Measurements from ENCODE around the gene ARL2BP. TPM values are rescaled to one million over a fixed set of nuclear protein-coding genes. Genes with fewer than 3 reads are reported as not detected.

The ARL2BP gene
- total and polyA plus RNA-seq, 3 experiments from 2014 or later = 29.9 to 112 (median 30.1) TPM

DNA sequence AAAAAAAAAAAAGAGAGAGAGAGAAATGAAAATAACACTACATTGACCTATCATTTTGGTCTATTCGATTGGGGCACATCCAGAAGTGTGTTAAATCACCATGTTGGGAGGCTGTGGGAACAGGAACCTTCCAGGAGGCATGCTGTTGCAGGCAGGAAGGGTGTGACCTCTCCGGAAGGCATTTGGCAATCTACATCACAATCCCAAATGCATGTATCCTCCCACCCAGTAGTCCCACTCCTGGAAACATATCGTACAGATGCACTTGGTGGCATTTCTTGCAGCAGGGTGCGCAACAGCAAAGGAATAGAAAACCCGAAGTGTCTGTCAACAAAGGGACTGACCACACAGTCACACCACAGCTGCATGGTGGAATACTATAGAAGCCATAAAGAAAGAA lies 31.5 kb downstream of the ARL2BP start:
- ChIA-PET CTCF (no interaction called here), POLR2A (no interaction called here)
- no peaks in the 10 kb centered on the region for H3K9me3 Mint-ChIP-seq

DNA sequence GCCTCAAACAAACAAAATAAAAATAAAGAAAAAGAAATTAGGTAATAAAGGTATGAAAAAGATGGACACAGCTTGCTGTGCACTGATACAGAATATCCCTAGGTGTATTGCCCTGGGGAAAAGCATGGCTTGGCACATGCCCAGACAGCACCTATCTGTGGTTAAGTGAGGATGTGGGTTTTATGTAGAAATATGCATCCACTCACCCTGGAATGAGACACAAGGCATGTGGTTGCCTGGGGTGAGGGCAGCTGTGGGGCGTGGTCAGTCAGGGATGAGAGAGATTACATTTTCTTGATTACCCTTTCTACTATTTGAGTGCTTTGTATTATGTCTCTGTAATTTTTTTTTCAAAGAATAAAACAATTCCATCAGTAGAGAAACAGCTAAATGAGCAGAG lies 32.5 kb downstream of the ARL2BP start:
- Histone ChIP-seq H3K4me1 (ENCODE audit: insufficient read depth, low read length) (peaks cover 32% of the 10 kb centered on the region), H3K36me3 (ENCODE audit: insufficient read depth, low read length) (no peaks in the 10 kb centered on the region), H3K27ac (ENCODE audit: low read depth, low read length) (no peak overlapping the region), H3K27me3 (ENCODE audit: insufficient read depth, low read length, poor library complexity, severe bottlenecking) (no peaks in the 10 kb centered on the region), H3K9me3 (ENCODE audit: low read length) (no peaks in the 10 kb centered on the region), H3K4me3 (ENCODE audit: low read length) (no peak overlapping the region)
- CTCF ChIA-PET = interaction anchor here (1.2 to 1.3 kb wide), 2 partner anchors 22 to 193 kb away, joined by 4 to 5 read pairs; no protein-coding TSS in a partner anchor
- Mint-ChIP-seq H3K27ac (peak overlapping the region in 3 of 8 donors; percentile 9 to 74 (median 51)), H3K27me3 (peaks cover 0 to 2% of the 10 kb centered on the region in 2 donors), H3K36me3 (no peaks in the 10 kb centered on the region), H3K4me1 (peaks cover 14 to 32% (median 31%) of the 10 kb centered on the region in 3 donors), H3K9me3 (no peaks in the 10 kb centered on the region), H3K4me3 (peak overlapping the region in 5 of 7 donors; percentile 6 to 71 (median 15))
- peak; percentile 20 to 69 (median 54) for DNase-seq
- POLR2A ChIA-PET = no interaction called here

More for the DNA sequence above, 31.5 kb downstream of the ARL2BP start:
- H3K4me1 ChIP-seq (ENCODE audit: insufficient read depth, low read length) = peaks cover 32% of the 10 kb centered on the region
- no peaks in the 10 kb centered on the region for H3K27me3 ChIP-seq (ENCODE audit: insufficient read depth, low read length, poor library complexity, severe bottlenecking)
- H3K36me3 ChIP-seq (ENCODE audit: insufficient read depth, low read length) = no peaks in the 10 kb centered on the region
- H3K4me1 Mint-ChIP-seq = peaks cover 13 to 32% (median 31%) of the 10 kb centered on the region in 3 donors
- H3K36me3 Mint-ChIP-seq = no peaks in the 10 kb centered on the region
- no peak overlapping the region for H3K4me3 ChIP-seq (ENCODE audit: low read length)
- H3K27me3 Mint-ChIP-seq = no peaks in the 10 kb centered on the region
- no peak for DNase-seq
- H3K9me3 ChIP-seq (ENCODE audit: low read length) = no peaks in the 10 kb centered on the region
- no peak overlapping the region for H3K27ac ChIP-seq (ENCODE audit: low read depth, low read length)
- peak overlapping the region in 2 of 8 donors; percentile 11 to 17 for H3K27ac Mint-ChIP-seq
- H3K4me3 Mint-ChIP-seq = peak overlapping the region in 1 of 7 donors; percentile 45

DNA sequence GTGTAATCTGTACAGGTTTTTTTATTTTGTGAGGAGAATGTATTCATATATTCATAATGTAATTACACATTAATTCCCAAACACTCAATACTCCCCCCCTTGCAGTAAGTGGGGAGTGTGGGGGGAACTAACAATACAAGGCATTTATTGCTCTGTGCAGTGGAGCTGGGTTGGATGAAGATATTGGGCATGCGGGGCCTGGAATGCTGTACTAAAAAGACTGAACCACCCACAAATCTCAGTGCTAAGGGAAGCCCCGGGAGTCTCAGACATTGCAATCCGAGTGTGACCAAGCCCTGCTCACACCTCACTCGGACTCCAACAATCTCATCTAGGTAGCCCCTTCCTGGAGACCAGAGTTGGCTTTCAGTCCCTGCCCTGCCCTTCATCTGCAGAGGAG lies 33.4 kb downstream of the ARL2BP start:
- Histone ChIP-seq H3K4me1 (ENCODE audit: insufficient read depth, low read length) (peaks cover 32% of the 10 kb centered on the region), H3K4me3 (ENCODE audit: low read length) (no peak overlapping the region), H3K27ac (ENCODE audit: low read depth, low read length) (no peak overlapping the region), H3K9me3 (ENCODE audit: low read length) (no peaks in the 10 kb centered on the region), H3K27me3 (ENCODE audit: insufficient read depth, low read length, poor library complexity, severe bottlenecking) (peaks cover 2% of the 10 kb centered on the region), H3K36me3 (ENCODE audit: insufficient read depth, low read length) (no peaks in the 10 kb centered on the region)
- no peak for DNase-seq
- Mint-ChIP-seq H3K27me3 (peaks cover 2 to 11% of the 10 kb centered on the region in 2 donors), H3K9me3 (no peaks in the 10 kb centered on the region), H3K27ac (no peak overlapping the region), H3K4me3 (no peak overlapping the region), H3K4me1 (peaks cover 15 to 32% (median 31%) of the 10 kb centered on the region in 3 donors), H3K36me3 (no peaks in the 10 kb centered on the region)
- ChIA-PET CTCF (interaction anchor here (1.2 kb wide), 1 partner anchor 194 kb away, joined by 4 read pairs; no protein-coding TSS in a partner anchor), POLR2A (no interaction called here)

DNA sequence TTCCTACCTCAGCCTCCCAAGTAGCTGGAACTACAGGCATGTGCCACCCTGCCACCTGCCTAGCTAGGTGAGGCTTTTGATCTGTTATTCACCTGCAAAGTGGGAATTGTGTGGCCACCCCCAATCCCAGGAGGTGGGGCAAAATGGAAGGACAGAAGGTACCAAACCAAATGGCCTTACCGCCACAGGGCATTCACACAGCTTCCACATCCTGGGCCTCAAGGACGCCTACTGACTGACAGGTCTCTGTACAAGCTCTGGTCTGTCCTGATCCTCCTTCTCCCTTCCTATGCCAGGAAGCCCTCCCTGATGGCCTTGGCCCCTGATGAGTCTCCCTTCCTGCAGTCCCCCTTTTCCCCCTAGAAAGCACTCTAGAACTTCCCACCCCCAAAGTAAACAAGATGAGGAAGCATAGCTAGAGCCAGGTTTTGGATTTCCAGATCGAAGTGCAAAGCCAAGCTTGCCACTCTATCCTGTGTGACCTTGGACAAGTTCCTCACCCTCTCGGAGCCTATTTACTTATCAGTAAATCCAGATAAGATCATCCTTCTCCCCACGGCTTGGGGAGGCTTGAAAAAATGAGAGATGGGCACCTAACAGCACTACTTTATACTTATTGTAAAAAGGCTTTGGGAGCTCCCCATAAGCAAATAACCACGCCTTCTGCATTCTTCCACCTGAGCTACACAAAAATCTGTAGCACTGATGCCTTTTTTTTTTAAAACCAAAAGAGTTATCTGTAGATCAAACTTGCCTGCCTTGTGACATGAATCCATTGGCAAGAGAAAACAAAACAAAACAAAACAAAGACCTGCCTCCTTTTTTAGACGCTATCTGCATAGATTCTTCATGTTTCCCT lies 35.0 kb downstream of the ARL2BP start:
- DNase-seq = no peak
- POLR2A ChIA-PET = interaction anchor here (0.9 to 1.5 kb wide), 2 partner anchors 17 to 20 kb away, joined by 3 read pairs; no protein-coding TSS in a partner anchor
- no peak overlapping the region for H3K27ac ChIP-seq (ENCODE audit: low read depth, low read length)
- H3K36me3 Mint-ChIP-seq = no peaks in the 10 kb centered on the region
- peaks cover 7 to 19% of the 10 kb centered on the region in 2 donors for H3K27me3 Mint-ChIP-seq
- no peaks in the 10 kb centered on the region for H3K9me3 ChIP-seq (ENCODE audit: low read length)
- H3K27me3 ChIP-seq (ENCODE audit: insufficient read depth, low read length, poor library complexity, severe bottlenecking) = peaks cover 7% of the 10 kb centered on the region
- peaks cover 40% of the 10 kb centered on the region for H3K4me1 ChIP-seq (ENCODE audit: insufficient read depth, low read length)
- no peaks in the 10 kb centered on the region for H3K36me3 ChIP-seq (ENCODE audit: insufficient read depth, low read length)
- peaks cover 18 to 40% (median 33%) of the 10 kb centered on the region in 3 donors for H3K4me1 Mint-ChIP-seq
- CTCF ChIA-PET = interaction anchor here (1.0 kb wide), 1 partner anchor 17 kb away, joined by 3 read pairs; no protein-coding TSS in a partner anchor
- peak overlapping the region in 1 of 8 donors; percentile 3 for H3K27ac Mint-ChIP-seq
- H3K4me3 ChIP-seq (ENCODE audit: low read length) = no peak overlapping the region
- peak overlapping the region in 1 of 7 donors; percentile 10 for H3K4me3 Mint-ChIP-seq
- no peaks in the 10 kb centered on the region for H3K9me3 Mint-ChIP-seq

DNA sequence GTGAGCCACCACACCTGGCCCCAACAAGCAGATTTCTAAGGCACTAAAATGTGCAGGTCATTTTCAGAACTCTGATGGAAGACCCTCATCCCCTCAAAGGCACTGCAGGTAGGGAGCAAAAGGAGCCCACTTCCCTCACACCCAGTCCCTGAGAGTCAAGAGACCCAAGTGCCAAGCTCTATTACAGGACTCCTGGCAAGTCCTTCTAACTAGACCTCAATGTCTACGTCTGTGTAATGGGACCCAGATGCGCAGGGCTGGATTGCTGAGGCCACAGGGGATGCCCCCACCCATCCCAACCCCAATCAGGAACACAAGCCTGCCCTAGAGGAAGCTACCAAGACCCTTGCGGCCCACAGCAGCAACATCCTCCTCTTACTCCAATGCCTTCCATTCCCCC lies 36.7 kb downstream of the ARL2BP start:
- POLR2A ChIA-PET = interaction anchor here (0.5 to 1.5 kb wide), 2 partner anchors 16 to 52 kb away, joined by 3 read pairs; no protein-coding TSS in a partner anchor
- Mint-ChIP-seq H3K27me3 (peaks cover 14 to 24% of the 10 kb centered on the region in 2 donors), H3K4me1 (peaks cover 20 to 40% (median 33%) of the 10 kb centered on the region in 3 donors), H3K27ac (peak overlapping the region in 1 of 8 donors; percentile 14), H3K36me3 (no peaks in the 10 kb centered on the region), H3K4me3 (no peak overlapping the region), H3K9me3 (no peaks in the 10 kb centered on the region)
- Histone ChIP-seq H3K4me3 (ENCODE audit: low read length) (no peak overlapping the region), H3K36me3 (ENCODE audit: insufficient read depth, low read length) (no peaks in the 10 kb centered on the region), H3K27ac (ENCODE audit: low read depth, low read length) (no peak overlapping the region), H3K4me1 (ENCODE audit: insufficient read depth, low read length) (peaks cover 39% of the 10 kb centered on the region), H3K9me3 (ENCODE audit: low read length) (no peaks in the 10 kb centered on the region), H3K27me3 (ENCODE audit: insufficient read depth, low read length, poor library complexity, severe bottlenecking) (peaks cover 10% of the 10 kb centered on the region)
- no peak for DNase-seq
- CTCF ChIA-PET = no interaction called here

DNA sequence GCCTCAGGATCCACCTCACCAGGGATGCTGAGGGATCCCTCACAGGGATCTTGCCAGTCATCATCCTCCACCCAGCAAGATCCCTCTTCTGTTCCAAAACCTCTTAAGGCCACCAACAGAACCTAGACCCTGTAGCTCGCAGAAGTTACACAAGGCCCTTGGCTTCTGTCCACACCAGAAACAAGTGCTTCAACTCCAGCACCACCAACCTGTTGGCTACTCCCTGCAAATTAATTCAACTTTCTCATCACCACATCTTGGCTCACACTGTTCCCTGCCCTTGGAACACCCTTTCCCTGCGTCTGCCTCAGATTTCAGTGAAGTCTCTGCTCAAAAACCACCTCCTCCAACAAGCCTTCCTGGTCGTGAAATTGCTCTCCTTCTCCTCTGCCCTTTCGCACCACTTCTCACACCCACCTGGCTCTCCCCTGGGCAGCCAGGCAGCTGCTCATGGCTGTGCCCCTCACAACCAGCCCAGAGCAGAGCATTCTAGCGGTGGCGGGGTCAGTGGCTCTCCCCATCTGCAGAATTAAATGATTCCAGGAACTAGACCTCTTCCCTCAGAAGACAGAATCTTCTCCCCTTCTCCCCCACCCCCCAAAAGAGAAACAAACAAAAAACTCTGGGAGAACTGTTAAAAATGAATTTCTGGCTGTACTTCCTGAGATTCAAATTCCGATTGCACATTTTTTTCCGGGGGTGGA lies 37.6 kb downstream of the ARL2BP start:
- Histone ChIP-seq H3K27ac (ENCODE audit: low read depth, low read length) (no peak overlapping the region), H3K27me3 (ENCODE audit: insufficient read depth, low read length, poor library complexity, severe bottlenecking) (peaks cover 10% of the 10 kb centered on the region), H3K4me3 (ENCODE audit: low read length) (no peak overlapping the region), H3K9me3 (ENCODE audit: low read length) (no peaks in the 10 kb centered on the region), H3K4me1 (ENCODE audit: insufficient read depth, low read length) (peaks cover 30% of the 10 kb centered on the region), H3K36me3 (ENCODE audit: insufficient read depth, low read length) (no peaks in the 10 kb centered on the region)
- ChIA-PET POLR2A (interaction anchor here (0.5 kb wide), 1 partner anchor 53 kb away, joined by 3 read pairs; no protein-coding TSS in a partner anchor), CTCF (no interaction called here)
- Mint-ChIP-seq H3K27me3 (peaks cover 14 to 24% of the 10 kb centered on the region in 2 donors), H3K4me3 (peak overlapping the region in 6 of 7 donors; percentile 14 to 89 (median 34)), H3K27ac (no peak overlapping the region), H3K9me3 (no peaks in the 10 kb centered on the region), H3K4me1 (peaks cover 13 to 31% (median 28%) of the 10 kb centered on the region in 3 donors), H3K36me3 (no peaks in the 10 kb centered on the region)
- DNase-seq = no peak

DNA sequence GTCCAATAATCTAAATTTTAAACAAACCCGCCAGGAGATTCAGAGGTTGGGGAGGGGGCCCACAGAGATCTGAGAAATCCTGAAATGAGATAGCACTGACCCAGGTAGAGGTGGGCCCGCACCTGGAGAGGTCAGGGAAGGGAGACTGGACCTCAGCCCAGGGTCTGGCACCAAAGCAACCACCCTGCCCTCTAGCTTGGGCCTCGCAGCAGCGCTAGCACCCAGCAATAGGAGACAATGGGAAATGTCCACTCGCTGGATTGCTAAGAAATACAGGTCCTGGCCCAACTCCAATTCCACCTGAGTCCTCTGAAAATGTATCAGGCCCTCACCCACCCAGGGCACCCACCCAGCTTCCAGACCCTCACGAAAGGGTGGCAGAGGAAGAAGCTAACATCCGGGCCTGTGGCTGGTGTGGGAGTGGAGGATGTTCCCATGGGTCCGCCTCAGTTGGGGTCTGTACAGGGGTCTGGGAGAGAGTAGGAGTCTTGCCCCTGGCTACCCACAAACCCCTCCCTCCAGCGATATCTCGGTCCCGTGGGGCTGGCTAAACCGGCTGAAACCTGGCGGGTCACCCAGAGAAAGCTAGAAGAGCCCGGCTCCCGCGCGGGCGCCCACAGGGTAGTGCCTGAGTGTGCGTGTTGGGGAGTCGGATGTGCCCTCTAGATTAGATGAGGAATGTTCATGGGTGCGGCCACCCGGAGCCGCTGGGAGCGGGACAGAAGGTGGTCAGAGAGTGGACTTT lies 38.3 kb downstream of the ARL2BP start:
- ChIA-PET POLR2A (no interaction called here), CTCF (no interaction called here)
- Histone ChIP-seq H3K36me3 (ENCODE audit: insufficient read depth, low read length) (no peaks in the 10 kb centered on the region), H3K27ac (ENCODE audit: low read depth, low read length) (no peak overlapping the region), H3K4me1 (ENCODE audit: insufficient read depth, low read length) (peaks cover 23% of the 10 kb centered on the region), H3K9me3 (ENCODE audit: low read length) (no peaks in the 10 kb centered on the region), H3K27me3 (ENCODE audit: insufficient read depth, low read length, poor library complexity, severe bottlenecking) (peaks cover 10% of the 10 kb centered on the region), H3K4me3 (ENCODE audit: low read length) (no peak overlapping the region)
- Mint-ChIP-seq H3K36me3 (no peaks in the 10 kb centered on the region), H3K9me3 (no peaks in the 10 kb centered on the region), H3K4me3 (peak overlapping the region in 6 of 7 donors; percentile 62 to 89 (median 72)), H3K27me3 (peaks cover 17 to 24% of the 10 kb centered on the region in 2 donors), H3K4me1 (peaks cover 7 to 24% (median 20%) of the 10 kb centered on the region in 3 donors), H3K27ac (peak overlapping the region in 1 of 8 donors; percentile 74)
- no peak for DNase-seq
